IPS DF 4.7 (cell line): ENCODE results near the gene MRPL36.
"Not testable (repeated sequence)": the region's sequence is repeated elsewhere in the genome, so short reads cannot be mapped to it uniquely, and the experiment has no call there.

Experiments
- DNase-seq: peaks from one replicate; pipeline ENCODE4 v3.0.0-alpha.2; 2013; ENCODE audit warnings: low spot score; ENCODE audit errors: extremely low read depth

The MRPL36 gene

GRCh38 chr5:1797103-1797800 lies 2.4 kb downstream of the MRPL36 start:
- no peak for DNase-seq

GRCh38 chr5:1796371-1797102 lies 3.1 kb downstream of the MRPL36 start:
- no peak for DNase-seq

GRCh38 chr5:1795931-1796330 lies 3.7 kb downstream of the MRPL36 start:
- no peak for DNase-seq

- DNase-seq, result no peak
These were observed 4.1 kb downstream of the MRPL36 start for GRCh38 chr5:1795506-1795905.

- DNase-seq, result no peak
These were observed 4.7 kb downstream of the MRPL36 start for GRCh38 chr5:1794901-1795290.

GRCh38 chr5:1793966-1794900 lies 5.4 kb downstream of the MRPL36 start:
- DNase-seq, result no peak

- no peak for DNase-seq
These were observed 6.3 kb downstream of the MRPL36 start for GRCh38 chr5:1793301-1793740.

- DNase-seq, result no peak
These were observed 6.8 kb downstream of the MRPL36 start for GRCh38 chr5:1792842-1793266.

- no peak for DNase-seq
These were observed 8.5 kb downstream of the MRPL36 start for GRCh38 chr5:1791176-1791575.

- DNase-seq, result no peak
These were observed 9.7 kb downstream of the MRPL36 start for GRCh38 chr5:1789834-1790471.

- DNase-seq, result not testable (repeated sequence)
These were observed 10.2 kb downstream of the MRPL36 start for GRCh38 chr5:1789438-1789833.

- DNase-seq, result no peak
These were observed 10.8 kb downstream of the MRPL36 start for GRCh38 chr5:1788828-1789227.

GRCh38 chr5:1788200-1788599 lies 11.4 kb downstream of the MRPL36 start:
- DNase-seq, result no peak

- no peak for DNase-seq
These were observed 12.1 kb downstream of the MRPL36 start for GRCh38 chr5:1787472-1788047.

- DNase-seq, result no peak
These were observed 12.8 kb downstream of the MRPL36 start for GRCh38 chr5:1786621-1787471.

- no peak for DNase-seq
These were observed 13.7 kb downstream of the MRPL36 start for GRCh38 chr5:1785984-1786383.

GRCh38 chr5:1785062-1785461 lies 14.6 kb downstream of the MRPL36 start:
- DNase-seq, result no peak

GRCh38 chr5:1784197-1785050 lies 15.2 kb downstream of the MRPL36 start:
- no peak for DNase-seq

GRCh38 chr5:1783216-1783554 lies 16.5 kb downstream of the MRPL36 start:
- no peak for DNase-seq
